GM12892 (cell line): ENCODE data around the gene PPM1H.

Source experiments
- POLR2A ChIP-seq: IDR thresholded peaks from 2 replicates; pipeline ENCODE4 v1.6.1; 2011; ENCODE audit warnings: low read depth, low read length, control low read depth
- TAF1 ChIP-seq: IDR thresholded peaks from 2 replicates; pipeline ENCODE4 v1.6.1; 2011; ENCODE audit warnings: low read depth, mild to moderate bottlenecking, control low read depth, low read length, borderline replicate concordance

DNA sequence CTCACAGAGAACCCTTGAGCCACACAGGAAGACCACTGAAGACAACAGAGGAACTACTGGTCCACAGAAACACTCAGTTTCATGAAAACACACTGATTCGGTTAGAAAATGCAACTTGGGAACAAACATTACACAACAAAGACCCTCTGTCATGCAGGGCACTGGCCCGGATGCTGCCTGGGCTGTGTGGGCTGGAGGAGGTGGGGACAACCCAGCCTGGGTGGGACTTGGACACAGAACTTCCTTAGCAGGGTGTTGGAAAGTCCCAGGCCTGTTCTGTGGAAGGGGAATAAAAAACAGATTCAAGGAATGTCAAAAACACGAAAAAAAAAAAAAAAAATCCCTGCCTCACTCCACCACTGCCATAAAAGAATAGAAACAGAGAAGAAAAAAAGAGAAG lies 287.4 kb downstream of the PPM1H start:
- no peak for TF ChIP-seq TAF1
- no peak for TF ChIP-seq POLR2A
